SK-N-SH treated with all-trans-retinoic acid at 6 μM for 48 hours (cell line): Measurements from ENCODE around the gene ZNF646.

ENCODE experiments used
- PATZ1 ChIP-seq: fragments of 250-450 bp; sonication (Bioruptor Pico); IDR thresholded peaks from 2 replicates; pipeline ENCODE4 v1.8.0; 2020; ENCODE audit warnings: mild to moderate bottlenecking, moderate library complexity, borderline replicate concordance
- RARB ChIP-seq: fragments of 250-450 bp; sonication (Bioruptor Pico); IDR thresholded peaks from 2 replicates; pipeline ENCODE4 v1.8.0; 2021; ENCODE audit warnings: mild to moderate bottlenecking, moderate library complexity
- SNAI2 ChIP-seq: fragments of 250-450 bp; sonication (Bioruptor Pico); IDR thresholded peaks from 2 replicates; pipeline ENCODE4 v1.5.0; 2020; ENCODE audit warnings: mild to moderate bottlenecking, moderate library complexity
- TCF4 ChIP-seq: fragments of 250-450 bp; sonication (Bioruptor Pico); IDR thresholded peaks from 2 replicates; pipeline ENCODE4 v1.8.0; 2021; ENCODE audit warnings: mild to moderate bottlenecking, moderate library complexity, borderline replicate concordance
- ZFP3 ChIP-seq: fragments of 250-450 bp; sonication (Bioruptor Pico); IDR thresholded peaks from 2 replicates; pipeline ENCODE4 v1.5.0; 2020; ENCODE audit warnings: mild to moderate bottlenecking, moderate library complexity
- ZFP30 ChIP-seq: fragments of 450-650 bp; formaldehyde crosslinking; IDR thresholded peaks from 2 replicates; pipeline ENCODE4 v1.5.0; 2022; ENCODE audit warnings: mild to moderate bottlenecking, moderate library complexity
- ZNF8 ChIP-seq: fragments of 450-650 bp; formaldehyde crosslinking; IDR thresholded peaks from 2 replicates; pipeline ENCODE4 v1.5.0; 2020; ENCODE audit warnings: mild to moderate bottlenecking, moderate library complexity
- TF ChIP-seq, protein P1 (sequence below): fragments of 250-450 bp; sonication (Bioruptor Pico); IDR thresholded peaks from 2 replicates; pipeline ENCODE4 v1.5.1; 2021; ENCODE audit warnings: mild to moderate bottlenecking, moderate library complexity

- TF ChIP-seq ZFP30 (CRISPR knock-in tag) = no peak
- TF ChIP-seq ZFP3 (CRISPR knock-in tag) = no peak
- TF ChIP-seq PATZ1 = no peak
- no peak for TF ChIP-seq RARB (CRISPR knock-in tag)
- no peak for TF ChIP-seq SNAI2 (CRISPR knock-in tag)
- no peak for TF ChIP-seq TCF4 (CRISPR knock-in tag)
- no peak for TF ChIP-seq ZNF8
- TF ChIP-seq, protein P1, sequence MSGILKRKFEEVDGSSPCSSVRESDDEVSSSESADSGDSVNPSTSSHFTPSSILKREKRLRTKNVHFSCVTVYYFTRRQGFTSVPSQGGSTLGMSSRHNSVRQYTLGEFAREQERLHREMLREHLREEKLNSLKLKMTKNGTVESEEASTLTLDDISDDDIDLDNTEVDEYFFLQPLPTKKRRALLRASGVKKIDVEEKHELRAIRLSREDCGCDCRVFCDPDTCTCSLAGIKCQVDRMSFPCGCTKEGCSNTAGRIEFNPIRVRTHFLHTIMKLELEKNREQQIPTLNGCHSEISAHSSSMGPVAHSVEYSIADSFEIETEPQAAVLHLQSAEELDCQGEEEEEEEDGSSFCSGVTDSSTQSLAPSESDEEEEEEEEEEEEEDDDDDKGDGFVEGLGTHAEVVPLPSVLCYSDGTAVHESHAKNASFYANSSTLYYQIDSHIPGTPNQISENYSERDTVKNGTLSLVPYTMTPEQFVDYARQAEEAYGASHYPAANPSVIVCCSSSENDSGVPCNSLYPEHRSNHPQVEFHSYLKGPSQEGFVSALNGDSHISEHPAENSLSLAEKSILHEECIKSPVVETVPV = no peak
These were observed 45.9 kb downstream of the ZNF646 start for GRCh38 chr16:31120129-31120528.
